SHP77 treated with DMSO at 0.1 percent for 48 hours (cell line): ENCODE measurements around the gene SLC35F6.

ENCODE experiments used
- DNase-seq: peaks from one replicate; lab custom pipeline; 2025; lab: John Stamatoyannopoulos, UW

The SLC35F6 gene, protein sequence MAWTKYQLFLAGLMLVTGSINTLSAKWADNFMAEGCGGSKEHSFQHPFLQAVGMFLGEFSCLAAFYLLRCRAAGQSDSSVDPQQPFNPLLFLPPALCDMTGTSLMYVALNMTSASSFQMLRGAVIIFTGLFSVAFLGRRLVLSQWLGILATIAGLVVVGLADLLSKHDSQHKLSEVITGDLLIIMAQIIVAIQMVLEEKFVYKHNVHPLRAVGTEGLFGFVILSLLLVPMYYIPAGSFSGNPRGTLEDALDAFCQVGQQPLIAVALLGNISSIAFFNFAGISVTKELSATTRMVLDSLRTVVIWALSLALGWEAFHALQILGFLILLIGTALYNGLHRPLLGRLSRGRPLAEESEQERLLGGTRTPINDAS

DNA sequence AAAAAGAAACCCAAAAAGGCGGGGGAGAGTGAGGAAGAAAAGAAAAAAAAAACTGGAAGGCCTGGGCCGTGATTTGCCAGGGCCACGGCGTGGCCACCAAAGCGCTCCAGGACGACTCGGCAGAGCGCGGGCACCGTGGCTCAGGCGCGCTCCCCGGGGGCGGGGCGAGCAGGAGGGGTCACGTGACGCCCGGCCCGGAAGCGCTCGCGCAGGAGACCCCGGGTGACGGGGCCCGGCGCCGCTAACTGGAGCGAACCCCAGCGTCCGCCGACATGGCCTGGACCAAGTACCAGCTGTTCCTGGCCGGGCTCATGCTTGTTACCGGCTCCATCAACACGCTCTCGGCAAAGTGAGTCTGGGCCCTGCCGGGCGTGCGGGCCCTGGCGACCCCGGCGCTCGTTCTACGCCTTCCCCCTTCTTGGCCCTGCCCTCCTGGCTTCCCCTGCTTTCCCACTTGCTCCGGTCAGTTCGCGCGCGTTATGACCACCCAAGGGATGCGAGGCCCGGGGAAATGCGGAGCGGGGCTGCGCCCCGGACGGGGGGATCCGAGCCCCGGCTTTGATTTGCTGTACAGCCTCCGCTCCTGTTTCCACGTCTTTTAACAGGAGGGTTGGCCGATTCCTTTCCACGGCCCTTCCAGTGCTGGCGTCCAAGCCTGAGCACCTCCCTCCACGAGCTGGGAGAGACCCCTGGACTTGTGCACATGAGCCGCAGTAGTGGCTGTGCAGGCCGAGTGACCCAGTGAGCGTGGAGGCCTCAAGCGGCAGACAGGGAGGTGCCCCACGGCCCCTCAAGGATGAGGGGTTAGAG lies at the start of gene SLC35F6:
SLC35F6 (plus strand) TSS at position 207 of the 810 bp plus-strand sequence; CDS start at position 273, 66 bp downstream.
- no peak for DNase-seq

DNA sequence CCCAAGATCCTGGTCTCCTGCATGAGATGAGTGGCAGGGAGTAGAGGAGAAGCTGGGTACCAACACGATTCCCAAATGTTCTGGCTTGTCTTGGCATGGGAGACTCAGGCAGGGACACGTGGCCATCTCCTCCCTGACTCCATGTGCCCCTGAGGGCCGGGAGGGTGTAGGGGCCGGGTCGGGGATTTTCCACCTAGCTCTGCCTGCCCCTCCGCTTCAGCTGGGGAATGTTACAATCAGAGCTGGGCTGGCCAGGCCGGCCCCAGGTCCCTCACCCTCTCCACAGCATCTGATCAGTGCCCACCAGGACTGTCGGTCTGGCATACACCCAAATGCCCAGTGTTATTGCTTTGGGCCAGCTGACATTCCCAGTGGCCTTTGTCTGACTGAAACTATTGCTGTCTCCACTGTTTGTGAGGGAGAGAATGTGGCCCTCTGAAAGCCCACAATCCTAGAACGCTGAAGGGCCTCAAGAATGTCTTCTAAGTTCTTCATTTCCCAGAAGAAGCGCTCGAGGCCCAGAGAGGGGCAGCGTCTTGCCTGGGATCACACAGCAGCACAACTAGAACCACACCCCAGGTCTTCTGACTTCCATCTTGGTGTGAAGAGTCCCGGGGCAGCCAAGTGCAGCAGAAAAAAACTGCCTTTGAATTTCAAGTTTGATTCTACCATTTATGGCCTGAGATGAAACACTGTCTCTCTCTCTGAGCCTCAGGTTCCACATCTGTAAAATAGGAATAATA lies 48.4 kb upstream of the SLC35F6 start:
- DNase-seq: no peak

DNA sequence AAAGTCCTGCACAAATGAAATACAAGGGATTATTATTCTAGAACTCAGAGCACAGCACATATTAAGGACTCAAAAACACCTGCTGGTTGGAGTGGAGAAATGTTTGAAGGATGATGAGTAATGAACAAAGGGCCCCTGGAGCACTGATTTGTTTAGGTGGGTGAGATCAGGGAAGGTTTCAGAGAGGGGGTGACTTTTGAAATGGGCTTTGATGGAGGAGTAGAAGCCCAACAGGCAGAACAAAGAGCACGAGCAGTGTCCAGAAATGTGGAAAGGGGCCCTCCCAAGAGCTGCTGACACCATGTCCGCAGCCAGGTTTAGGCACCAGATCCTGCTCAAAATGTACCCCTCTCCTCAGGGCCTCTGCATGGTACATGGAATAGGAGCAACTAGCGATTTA lies 47.7 kb upstream of the SLC35F6 start:
- no peak for DNase-seq

DNA sequence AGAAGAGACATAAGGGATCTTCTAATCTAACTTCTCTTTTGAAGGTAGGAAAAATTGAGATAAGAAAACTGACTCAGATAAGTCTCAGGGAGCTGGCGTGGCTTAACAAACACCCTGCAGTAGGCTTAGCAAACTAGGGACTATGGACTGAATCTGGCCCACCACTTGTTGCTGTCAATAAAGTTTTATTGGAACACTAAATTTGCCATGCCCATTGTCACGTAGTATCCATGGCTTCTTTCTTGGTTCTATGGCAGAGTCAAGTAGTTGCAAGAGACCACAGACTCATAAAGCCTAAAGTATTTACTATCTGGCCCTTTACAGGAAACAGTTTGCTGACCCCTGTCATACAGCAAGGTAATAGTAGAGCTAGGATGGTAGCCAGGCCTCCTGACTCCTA lies 47.3 kb upstream of the SLC35F6 start:
- DNase-seq: no peak

DNA sequence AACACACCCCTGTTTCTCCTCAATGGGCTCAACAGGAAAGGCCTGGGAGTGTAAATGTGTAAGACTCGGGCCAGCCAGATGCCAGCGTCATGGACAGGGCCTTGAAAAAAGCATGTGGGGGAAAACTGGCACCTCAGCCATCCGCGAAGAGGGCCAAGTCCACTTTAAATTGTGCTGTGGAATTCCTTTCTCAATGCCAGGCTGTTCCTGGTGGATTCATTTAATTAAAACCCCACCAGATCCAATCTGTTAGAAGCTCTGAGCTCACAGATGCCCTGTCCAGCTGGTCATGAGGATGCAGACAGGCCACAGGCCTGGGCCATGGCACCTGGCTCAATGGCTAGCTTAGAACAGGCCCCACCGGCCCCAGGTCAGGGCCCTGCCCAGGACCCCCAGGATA lies 46.7 kb upstream of the SLC35F6 start:
- DNase-seq: no peak

DNA sequence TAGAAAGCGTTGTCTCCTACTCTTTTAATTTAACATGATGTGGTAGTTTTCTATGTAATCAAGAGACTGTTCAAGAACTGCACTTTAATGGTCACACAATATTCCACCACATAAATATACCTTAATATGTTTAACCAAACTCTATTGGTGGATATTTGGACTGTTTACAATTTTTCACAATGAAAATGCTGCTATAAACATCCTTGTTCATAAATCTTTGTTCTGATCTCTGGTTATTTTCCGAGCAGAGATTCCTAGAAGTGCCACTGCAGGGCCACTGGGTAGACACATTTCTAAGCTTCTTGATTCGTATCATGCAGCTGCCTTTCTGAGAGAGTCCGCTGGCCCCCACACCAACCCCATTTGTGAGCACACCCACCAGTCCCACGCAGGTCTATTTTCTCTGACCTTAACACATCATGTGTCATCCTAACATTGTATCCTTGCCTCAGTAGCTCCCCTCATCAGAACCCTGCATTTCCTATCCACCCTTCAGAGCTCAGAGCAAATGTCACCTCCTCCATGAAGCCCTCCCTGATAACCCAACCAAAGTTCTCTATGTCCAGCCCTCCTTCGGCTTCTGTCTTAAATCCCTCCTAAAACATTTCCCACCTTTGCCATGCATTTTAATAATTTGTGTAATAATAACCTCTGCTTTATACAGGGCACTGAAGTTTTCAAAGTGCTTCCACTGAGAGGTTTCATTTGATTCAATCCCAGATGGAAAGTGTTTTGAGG lies 45.0 kb upstream of the SLC35F6 start:
- no peak for DNase-seq

DNA sequence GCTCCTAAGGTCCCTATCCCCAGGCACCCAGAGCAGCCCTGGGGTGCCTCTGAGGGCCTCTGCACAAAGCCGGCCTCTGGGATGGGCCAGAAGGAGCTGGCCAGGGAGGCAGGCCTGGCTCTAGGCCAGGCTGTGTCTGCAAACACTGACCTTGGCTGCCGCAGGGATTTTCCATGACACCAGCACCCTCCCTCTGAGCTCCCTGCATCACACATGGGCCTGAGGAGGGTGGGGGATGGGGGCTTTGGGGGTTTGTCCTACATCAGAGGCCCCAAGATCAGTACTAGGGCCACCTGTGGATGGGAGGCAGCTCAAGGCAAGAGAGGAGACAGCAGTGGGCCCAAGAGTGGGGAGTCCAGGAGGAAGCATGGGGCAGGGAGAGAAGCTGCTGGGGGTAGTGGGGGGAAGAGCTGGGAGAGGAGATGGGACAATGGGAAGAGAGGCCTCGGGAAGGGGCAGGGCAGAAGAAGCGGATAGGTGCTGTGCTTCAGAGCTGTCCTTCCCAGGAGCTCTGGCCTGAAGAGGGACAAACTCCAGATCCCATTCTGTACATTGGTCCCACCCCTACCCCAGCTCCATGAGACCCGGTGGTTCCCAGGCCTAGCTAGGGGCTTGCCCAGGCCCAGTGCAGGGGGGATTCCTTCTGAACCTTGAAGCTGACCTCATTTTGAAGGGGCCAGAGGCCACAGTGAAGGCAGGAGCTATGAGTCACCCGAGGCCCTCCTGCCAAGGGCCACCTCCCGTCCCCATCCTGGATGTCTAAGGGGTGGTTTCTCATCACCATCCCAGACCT lies 43.6 kb upstream of the SLC35F6 start:
- peak; percentile 82 for DNase-seq

DNA sequence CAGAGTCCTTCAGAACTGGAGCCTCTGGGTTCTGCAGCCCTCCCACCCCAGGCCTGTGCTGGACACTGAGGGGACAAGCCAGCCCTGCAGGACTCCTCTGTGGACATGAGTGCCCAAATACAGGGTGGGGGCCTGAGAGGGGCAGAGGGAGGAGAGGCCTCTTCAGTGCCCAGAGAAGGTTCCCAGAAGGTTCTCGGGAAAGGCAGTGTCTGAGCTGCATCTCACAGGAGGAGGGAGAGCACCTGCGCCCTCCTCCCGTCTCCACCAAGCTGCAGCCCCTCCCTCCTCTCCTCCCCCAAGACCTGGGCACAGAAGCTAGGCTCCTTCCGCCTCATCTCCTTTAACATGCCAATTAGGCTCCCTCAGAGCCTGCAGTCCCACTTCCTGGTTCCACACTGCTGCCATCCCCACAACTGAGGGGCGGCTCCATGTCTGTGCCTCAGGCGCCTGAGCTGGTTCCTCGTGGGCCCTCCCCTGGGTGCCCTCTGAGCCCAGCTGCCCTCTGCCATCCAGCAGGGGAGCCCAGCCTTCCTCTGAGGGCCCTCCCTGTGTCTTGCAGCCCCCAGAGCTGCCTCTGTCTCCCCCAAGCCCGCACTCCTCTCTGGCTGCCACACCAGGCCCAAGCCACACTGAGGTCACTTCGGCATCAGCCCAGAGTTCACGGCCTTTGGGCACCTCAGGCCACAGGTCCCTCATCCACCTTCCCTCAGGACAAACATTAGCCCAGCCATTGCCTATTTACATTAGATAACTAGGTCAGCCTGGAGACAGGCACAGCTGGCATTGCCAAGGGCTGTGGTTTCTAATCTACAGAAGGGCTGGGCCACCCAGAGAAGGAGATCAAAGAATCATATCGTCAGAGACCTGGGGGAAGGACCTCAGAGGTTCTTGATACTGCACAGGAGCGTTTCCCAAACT lies 42.7 kb upstream of the SLC35F6 start:
- DNase-seq: no peak

DNA sequence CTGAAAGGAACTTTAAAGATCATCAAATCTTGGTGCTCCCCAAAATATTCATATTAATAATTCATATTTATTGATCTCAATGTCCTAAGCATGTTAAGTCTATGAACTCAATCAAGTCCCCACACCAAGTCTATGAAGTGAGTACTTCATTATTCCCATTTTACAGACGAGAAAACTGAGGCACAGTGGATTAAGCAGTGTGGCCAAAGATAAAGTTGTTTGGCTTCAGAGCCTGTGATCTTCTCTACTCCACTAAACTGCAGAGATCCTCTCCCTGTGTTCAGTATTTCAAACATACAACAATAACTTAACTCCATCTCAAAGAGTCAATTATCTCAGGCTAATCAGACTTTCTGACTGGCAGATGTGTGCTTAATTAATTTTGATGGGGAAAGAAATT lies 41.8 kb upstream of the SLC35F6 start:
- no peak for DNase-seq

DNA sequence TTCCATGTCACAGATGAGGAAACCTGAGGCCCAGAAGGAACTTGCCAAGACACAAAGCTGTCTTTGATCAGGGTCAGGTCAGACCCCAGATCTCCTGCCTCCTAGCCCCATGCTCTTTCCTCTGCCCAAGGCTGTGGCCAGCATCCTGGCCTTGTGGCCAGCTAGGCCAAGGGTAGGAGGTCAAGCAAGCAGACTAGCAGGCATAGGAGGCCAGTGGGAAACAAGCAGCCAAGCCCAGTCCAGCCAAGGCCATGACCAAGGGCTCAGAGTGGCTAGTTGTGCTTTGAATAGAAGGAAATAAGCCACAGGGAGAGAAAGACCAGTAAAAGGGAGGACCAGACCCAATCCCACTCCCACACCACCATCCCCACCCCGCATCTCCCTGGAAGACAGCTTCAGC lies 41.2 kb upstream of the SLC35F6 start:
- no peak for DNase-seq

DNA sequence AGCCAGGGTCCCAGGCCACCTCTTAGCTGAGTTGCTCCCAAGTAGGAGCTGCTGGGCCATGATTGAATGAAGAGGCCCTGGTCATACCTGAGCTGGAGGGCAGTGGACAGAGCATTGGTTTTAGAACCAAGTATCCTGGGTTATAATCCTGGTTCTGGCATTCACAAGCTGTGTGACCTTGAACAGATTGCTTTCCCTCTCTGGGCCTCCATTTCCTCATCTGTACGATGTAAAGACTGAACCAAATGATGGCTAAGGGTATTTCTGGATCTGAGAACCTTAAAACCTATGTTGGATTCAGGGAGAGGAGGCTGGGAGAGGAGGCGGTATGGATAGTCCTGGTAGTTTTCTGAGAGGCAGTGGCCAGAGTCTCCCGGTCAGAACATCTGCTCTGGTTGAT lies 40.6 kb upstream of the SLC35F6 start:
- DNase-seq: no peak

DNA sequence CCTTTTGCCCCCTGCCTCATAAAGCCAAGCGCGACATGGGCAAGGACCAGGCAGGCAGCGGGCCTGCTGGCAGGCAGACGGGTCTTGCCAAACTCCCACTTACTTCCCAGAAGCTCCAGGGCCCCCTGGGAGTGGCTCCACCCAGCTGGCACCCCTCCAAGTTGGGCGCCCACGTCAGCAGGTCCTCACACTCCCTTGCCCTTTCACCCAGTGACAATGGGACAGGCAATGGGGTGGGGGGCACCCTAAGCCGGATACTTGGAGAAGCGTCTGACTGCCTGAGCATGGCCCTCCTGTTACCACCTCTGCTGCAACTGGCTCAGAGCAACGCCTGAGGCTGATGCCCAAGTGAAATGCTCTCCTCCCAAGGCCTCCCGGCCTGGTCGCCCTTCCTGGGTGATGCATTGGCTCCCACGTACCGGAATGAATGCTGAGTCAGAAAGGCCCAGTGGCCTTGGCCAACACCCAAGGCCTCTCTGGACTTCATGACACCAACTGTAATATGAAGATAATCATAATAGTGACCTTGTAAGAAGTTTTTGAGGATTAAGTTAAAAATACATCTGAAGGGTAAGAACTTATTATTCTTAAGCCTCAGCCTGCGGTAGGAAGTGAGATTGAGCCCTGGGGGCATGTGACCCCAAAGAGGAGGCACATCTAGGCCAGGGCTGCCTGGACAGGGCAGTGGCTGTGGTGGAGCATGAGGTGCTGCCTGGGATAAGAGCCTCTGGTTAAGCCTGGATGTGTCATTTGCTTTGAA lies 39.9 kb upstream of the SLC35F6 start:
- peak; percentile 40 for DNase-seq

DNA sequence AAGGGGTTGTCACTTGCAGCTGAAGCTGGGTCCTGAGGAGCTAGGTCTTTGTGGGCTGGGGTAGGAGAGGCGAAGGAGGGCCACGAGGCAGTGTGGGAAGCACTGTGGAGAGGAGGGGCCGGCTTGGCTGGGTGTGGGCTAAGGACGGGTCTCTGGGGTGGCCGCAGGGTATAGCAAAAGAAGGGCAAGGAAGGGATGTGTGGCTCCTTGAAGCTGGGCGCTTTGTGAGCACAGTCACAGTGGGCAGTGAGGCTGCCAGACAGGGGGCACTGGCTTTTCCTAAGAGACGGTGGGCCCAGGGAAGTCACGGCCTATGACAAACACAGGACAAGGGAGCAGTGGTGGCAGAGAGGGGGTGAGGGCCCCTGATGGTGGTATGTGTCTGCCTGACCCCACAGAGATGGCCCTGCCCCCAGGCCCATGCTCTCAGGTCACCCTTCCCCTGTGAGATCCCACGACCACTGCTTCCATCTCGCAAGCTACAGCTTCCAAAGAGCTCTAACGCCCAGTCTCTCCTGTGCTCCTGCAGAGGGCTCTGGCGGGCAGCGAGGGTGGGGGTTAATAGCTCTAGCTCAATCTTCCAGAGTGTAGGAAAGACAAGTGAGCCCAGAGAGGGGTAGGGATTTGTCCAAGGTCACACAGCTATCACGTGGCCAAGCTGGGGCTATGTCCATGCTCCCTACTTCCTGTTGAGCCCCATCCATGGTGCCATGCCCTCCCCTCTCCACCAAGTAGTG lies 39.1 kb upstream of the SLC35F6 start:
- DNase-seq: no peak

DNA sequence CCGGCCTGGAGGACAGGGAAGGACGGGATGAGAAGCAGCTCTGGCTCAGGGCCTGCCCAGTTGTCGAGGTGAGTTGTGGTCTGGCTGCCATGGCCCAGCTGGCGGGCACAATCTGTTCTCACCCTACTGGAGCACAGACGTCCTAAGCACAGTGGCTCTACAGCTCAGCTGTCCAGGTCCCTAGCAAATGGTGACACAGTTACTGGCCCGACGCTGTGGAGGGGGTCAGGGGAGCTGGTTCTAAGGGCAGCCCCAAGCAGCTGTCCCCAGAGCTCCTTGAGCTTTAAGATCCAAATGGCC lies 38.6 kb upstream of the SLC35F6 start:
- no peak for DNase-seq

DNA sequence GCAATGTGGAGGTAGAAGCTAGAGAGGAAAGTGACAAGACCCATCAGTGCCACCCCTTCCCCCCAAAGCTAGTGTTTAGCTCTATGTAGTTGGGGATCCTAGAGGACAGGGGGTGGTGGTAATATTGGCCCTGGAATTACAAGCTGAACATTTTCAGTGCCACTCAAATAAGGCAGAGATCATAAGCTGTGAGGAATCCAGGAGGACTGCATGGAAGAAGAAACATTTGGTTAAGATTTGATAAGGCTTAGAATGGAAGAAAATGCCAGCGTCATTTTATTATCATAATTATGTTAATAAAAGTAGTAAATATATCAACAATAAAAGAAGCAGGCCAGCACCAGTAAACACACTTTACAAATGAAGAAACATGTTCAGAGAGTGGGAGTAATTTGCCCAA lies 37.9 kb upstream of the SLC35F6 start:
- no peak for DNase-seq

DNA sequence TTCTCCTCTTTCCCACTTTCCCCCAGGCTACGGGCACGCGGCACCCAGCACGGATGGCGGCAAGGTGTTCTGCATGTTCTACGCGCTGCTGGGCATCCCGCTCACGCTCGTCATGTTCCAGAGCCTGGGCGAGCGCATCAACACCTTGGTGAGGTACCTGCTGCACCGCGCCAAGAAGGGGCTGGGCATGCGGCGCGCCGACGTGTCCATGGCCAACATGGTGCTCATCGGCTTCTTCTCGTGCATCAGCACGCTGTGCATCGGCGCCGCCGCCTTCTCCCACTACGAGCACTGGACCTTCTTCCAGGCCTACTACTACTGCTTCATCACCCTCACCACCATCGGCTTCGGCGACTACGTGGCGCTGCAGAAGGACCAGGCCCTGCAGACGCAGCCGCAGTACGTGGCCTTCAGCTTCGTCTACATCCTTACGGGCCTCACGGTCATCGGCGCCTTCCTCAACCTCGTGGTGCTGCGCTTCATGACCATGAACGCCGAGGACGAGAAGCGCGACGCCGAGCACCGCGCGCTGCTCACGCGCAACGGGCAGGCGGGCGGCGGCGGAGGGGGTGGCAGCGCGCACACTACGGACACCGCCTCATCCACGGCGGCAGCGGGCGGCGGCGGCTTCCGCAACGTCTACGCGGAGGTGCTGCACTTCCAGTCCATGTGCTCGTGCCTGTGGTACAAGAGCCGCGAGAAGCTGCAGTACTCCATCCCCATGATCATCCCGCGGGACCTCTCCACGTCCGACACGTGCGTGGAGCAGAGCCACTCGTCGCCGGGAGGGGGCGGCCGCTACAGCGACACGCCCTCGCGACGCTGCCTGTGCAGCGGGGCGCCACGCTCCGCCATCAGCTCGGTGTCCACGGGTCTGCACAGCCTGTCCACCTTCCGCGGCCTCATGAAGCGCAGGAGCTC lies 36.2 kb upstream of the SLC35F6 start:
- DNase-seq: no peak

DNA sequence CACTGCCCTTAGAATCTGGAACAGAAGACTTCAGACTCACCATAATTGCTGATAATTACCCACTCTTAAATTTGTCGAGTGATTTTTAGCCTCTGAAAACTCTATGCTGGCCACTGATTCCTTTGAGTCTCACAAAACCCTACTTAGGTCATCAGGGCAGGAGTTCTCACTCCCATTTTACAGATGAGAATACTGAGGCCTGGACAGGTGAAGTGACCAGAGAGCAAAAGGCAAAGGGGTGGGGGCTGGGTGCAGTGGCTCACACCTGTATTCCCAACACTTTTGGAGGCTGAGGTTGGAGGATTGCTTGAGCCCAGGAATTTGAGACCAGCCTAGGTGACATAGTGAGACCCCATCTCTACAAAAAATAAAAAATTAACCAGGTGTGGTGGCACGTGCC lies 34.8 kb upstream of the SLC35F6 start:
- DNase-seq: no peak
